GM18508 (cell line): ENCODE measurements around the gene RNF222.
"Not testable (repeated sequence)": the region's sequence is repeated elsewhere in the genome, so short reads cannot be mapped to it uniquely, and the experiment has no call there.

ENCODE experiments used
- ATAC-seq: cut with Tn5 transposase; IDR thresholded peaks from one replicate; pipeline ENCODE4 v1.9.1; 2021; ENCODE audit warnings: moderate number of reproducible peaks; ENCODE audit not compliant: insufficient read depth, unreplicated experiment

RNF222 gene

DNA sequence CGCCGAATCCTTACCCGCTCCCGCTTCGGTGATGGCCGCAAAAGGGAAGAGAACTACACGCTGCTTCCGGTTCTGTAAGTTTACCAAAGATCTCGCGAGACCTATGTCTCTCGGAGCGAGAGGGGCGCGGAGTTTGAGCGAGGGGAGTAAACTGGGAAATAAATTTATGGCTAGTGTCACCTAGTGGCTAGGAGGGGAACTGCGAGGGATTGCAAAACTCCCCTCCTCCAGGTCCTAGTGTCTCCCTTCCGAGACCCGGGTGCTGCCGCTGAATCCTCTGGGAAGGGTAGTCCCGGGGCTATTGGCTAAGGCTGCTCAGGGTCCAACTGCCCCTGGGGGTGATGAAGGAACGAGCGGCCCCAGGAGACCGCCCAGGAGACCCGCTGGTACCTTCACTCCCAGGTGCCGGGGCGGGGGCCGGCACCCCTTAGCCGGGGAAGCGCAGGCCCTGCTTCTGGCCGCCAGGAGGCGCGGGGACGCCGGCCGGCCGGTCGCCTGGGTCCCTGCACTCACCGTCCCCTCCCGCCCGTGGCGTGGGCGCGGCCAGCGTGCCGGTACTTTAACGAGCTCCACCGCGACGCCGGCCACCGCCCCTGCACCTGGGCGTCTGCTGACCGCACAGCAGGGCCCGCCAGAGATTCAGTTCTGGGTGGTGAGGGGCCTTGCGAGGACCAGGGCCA, 14.3 kb downstream of the RNF222 start, which contains the start of gene RPL26:
Gene RPL26 (minus strand): TSS at position 51 of the 680 bp plus-strand sequence. CDS start 883 bp downstream, outside the sequence.
- ATAC-seq = peak; percentile 81

DNA sequence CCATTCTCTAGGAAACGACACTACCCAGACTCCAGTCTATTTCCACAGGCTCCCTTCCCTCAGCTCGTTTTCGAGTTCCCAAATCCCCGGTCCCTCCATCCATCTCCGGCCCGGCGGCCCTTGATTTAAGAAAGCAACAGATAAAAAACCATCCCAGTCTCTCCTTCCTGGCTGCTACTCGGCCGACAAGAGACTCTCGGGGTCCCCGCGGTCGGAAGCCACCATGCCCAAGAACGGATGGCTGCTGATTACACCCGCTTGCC, 14.8 kb downstream of the RNF222 start:
- ATAC-seq = no peak

DNA sequence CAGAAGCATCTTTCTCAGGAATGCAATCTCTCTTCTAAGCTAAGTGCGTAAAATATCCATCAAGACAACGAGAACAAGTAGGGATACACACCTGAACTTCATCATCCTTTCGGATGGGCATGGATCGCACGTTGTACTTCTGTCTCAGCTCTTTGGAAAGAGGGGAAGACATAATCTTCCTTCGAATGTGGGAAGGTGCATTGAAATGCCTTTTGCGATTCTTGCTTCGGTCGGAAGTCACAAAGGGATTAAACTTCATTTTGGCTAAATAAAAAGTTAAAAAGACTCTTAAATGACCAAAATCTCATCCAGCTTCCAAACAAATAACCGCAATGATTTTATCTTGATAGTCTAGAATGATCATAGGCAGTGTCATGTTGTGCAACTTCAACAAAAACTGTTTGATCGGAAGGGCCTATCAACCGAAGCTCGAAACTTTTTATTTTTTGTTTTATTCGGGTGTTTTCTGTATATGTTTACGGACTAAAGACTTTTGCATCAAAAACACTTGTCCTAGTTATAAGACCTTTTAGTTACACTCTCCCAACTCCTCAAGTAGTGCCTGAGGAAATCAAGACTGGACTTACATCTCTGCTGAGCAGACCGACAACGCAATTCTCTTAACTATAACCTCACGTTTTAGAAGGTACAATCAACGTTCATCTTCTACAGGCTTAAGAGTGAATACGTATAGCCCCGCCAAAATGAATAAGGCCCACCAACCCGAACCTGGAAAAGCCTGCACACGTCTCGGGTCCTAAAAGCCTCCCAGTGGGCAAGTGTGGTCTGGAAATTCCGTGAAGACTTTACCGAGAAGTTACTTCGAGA, 15.4 kb downstream of the RNF222 start:
- ATAC-seq = no peak

DNA sequence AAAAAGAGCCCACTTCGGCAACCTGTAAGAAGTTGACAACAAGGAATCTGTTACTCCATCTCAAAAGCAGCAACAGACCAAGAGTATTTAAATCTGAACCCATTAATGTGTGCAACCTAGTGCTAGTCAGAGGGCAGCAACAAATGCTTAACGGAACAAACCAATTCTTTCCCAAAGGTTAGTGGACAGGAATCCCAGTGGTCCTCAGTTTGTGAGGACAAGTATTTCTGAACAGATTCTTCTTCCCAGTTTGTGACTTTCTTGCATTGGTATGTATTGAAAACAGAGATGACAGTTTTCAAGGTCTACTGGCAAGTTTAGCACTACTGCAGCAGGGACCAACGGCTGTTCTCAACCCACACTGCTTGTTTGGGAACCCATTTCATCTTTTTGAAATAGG, 17.6 kb downstream of the RNF222 start:
- no peak for ATAC-seq

DNA sequence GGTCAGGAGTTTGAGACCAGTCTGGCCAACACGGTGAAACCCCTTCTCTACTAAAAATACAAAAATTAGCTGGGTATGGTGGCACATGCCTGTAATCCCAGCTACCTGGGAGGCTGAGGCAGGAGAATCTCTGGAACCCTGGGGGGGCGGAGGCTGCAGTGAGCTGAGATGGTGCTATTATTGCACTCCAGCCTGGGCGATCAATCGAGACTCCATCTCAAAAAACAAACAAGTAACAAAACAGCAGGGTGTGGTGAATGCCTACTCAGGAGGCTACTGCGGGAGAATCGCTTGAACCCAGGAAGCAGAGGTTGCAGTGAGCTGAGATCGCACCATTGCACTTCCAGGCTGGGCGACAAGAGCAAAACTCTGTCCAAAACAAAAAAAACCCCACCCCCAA, 19.5 kb downstream of the RNF222 start:
- ATAC-seq = not testable (repeated sequence)

DNA sequence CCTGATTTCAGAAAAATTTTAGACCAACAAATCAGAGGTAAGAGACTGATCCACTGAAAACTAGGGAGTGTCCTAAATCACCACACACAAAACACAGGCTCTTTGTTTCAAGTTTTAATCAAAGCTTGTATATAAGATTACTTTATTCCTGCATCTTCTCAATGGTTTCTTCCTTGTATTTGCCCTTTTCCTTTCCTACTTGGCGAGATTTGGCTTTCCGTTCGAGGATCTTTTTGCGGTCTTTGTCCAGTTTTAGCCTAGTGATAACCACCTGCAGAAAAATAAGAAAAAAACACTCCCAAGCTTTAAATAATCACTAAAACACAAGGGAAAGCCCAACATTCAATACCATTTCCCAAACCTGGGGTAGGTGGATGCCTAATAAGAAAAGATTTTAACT, 20.2 kb downstream of the RNF222 start:
- ATAC-seq = no peak

DNA sequence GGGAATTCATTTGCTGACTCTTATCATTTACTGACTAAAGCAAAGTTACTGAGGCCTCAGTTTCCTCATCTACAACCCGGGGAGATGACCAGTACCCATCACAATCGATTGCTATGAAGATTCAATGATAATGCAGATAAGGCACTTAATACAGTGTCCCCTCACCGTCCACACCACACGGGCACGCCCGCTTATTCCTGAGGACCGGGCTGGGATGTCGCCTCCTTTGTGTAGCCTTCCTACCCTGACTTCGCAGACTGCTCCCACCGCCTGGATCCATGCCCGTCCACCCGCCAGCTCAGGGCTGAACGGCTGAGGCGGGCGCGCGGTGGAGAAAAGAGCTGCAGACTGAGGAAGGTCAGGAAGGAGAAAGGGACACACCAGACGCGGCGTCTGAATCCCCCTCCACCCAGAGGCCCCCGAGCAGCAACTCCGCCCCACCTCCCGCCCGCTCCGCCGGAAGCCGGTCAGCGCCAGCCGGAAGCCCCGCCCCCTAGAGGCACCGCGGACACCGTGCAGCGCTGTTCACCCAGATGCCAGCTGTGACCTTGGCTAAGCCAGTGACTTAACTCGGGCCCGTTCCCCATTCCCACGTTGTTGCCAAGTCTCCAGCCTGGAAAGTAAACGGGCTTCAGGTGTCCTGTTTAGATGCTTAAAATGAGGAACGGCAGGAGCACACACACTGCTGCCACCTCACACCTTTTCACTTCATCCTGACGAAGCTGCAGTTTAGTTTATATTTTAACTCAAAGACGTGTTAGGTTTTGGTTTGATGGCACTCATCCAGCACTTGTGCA, 21.2 kb downstream of the RNF222 start, which contains the start of gene KRABD2:
Gene KRABD2 (minus strand): TSS at position 434 of the 797 bp plus-strand sequence.
- no peak for ATAC-seq

DNA sequence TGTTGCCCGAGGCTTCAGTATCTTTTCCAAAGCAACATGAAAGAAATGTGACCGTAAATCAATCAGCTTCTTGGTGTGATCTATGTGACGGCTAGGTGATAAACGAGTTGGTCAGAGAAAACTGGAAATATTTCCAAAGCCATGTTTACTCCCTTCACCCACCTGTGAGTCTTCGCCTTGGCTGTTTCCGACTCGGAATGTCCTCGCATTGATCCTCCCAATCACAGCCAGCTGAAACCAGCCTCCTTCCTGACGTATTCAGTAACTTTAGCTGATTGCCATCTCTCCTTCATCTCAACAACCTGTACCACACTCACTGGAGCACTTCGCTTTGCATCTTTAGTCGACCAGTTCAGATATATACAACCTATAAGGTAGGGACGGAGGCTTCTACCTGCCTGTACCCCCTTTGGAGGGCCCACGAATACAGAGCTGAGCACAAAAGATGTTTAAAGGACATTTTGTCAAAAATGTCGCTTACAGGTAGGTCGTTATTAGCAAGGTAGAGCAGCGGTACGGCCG, 21.8 kb downstream of the RNF222 start:
- ATAC-seq = no peak

DNA sequence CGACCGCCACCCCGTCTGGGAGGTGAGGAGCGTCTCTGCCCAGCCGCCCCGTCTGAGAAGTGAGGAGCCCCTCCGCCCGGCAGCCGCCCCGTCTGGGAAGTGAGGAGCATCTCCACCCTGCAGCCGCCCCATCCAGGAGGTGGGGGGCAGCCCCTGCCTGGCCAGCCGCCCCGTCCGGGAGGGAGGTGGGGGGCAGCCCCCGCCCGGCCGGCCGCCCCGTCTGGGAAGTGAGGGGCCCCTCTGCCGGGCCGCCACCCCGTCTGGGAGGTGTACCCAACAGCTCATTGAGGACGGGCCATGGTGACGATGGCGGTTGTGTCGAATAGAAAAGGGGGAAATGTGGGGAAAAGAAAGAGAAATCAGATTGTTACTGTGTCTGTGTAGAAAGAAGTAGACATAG, 23.8 kb downstream of the RNF222 start:
- ATAC-seq = not testable (repeated sequence)

DNA sequence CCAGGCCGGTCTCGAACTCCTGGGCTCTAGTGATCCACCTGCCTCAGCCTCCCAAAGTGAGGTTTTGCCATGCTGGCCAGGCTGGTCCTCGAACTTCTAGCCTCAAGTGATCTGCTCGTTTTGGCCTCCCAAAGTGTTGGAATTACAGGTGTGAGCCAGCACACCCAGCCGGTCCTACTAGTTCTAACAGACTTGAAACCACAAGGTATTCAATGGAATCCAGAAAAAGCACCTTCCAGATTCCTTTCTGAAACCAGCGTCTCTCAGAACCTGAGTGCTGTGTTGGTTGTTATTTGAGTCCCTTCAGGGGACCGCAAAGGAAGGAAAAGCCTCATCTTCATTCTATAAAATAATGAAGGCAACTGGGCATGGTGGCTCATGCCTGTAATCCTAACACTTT, 25.2 kb downstream of the RNF222 start:
- ATAC-seq = no peak

DNA sequence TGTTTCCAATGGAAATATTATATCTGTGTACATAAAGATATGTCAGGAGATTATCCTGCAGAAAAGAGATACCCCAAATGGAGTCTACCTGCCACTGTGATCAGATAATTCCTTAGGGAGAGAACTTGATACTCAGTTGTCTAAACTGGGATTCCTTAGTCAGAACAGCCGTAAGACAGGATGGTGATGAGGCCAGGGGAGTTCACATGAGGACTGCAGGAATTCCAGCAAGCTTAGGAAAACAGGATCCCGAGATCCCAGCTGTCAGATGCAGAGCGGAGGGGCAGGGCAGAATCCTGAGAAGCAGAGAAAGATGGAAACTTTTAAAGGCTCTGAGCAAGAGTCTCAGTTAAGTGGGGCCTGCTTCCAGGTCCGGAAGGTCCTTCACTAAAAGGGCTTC, 25.8 kb downstream of the RNF222 start:
- ATAC-seq = no peak

DNA sequence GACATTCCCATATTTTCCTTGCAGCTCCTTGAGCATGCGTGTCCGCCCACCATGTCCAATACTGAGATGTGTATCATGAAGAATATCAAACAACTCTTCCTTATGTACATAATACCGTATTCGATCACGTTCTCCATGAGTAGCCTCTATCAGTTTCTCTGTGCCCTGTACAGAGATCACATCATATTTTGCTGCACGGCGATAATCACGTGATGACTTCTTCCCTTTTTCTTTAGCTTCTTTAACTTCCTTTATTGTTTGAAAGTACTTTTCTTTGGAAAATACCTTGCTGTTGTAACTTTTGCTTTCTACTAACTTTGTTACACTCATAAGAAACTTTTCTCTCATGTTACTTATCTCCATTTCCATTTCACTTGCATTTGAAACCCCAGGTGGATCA, 27.7 kb downstream of the RNF222 start:
- no peak for ATAC-seq

DNA sequence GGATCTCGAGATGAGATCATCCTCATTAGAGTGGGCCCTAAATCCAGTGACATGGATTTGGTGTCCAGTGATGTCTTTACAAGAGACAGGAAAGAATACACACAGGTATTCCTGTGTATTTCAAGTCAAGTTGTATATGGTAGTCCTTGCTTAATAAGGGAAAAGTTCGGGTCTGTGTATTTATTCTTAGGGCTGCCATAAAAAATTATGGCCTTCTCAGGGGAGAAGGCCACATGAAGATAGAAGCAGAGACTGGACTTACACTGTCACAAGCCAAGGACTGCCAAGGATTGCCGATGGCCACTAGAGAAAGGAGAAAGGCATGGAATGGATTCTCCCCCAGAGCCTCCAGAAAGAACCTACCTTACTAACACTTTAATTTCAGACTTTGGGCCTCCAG, 29.4 kb downstream of the RNF222 start:
- no peak for ATAC-seq

DNA sequence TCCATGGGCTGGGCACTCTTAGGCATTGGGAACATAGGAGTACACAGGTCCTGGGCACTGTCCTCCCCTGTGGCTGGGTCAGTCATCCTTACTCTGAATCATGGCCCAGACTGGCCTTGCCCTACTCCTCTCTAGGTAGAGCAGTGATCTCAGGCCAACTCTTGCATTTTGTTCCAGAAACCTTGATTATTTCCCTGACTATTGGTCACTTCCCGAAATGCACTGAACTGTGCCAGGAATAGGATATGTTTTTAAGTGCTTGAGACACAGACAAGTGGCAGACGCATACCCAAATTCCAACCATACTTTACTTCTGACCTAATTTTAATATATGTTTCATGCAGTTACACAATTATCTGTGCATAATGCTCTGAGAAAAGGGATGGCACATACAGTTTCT, 31.4 kb downstream of the RNF222 start:
- ATAC-seq = no peak

DNA sequence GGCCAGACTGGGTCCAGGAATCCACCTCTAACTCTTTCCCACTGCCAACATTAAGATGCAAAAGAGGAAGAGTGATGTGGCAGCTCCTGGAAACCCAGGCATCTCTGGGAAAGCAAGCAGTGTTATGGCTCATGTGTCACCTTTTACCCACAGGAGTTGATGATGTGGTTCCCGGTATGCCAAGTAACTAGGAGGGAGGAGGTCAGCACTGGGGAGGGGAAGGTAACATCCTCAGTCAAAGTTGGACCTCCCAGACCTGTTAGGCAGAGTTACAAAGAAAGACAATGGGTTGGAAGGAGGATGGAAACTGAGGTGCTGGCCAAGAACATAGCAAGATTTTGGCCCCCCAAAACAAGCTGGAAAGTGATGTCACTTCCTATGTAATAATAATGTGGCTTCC, 32.5 kb downstream of the RNF222 start:
- no peak for ATAC-seq

DNA sequence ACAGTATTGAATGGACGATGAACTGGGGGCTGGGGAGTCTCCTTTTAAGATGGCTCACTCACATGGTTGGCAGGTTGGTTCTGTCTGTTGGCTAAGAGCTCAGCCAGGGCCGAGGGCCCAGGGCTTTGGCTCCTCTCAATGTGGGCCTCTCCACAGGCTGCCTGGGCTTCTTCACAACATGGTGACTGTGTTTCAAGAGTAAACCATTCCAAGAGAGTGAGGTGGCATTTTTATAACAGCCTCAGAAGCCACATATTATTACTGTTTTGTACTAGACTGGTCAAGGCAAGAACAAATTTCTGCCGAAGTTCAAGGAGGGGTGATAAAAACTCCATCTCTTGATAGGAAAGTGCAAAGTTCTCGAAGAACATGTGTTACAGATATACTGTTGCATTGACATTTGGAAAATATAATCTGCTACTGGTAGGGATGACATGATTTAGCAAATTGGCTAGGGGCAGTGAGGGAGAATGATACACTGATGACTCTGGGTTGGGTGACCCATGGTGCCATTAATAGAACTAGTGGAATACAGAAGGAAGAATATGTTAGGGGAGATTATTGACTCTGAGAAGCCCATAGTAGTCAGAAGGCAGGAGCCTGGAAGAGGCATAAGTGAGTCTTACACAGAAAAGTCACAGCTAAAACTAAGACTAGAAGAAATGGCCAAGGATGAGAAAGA, 34.8 kb downstream of the RNF222 start:
- no peak for ATAC-seq

DNA sequence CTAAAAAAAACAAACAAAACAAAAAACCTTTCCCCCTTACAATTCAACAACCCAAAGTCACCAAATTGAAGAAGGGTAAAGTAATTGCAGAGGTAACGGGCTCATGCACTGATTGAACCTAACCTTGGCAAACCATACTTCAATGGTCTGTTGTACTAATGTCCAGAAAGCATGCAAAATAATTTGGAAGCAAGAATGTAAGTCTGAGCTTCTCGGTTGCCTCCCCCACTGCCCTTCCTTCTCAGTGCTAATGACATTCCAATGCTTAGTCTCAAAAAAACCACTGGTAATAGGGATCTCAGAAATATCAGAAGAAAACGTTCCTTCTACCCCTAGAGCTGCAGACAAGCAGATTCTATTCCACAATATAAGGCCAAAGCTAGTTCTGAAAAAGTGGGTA, 36.9 kb downstream of the RNF222 start:
- ATAC-seq = no peak

DNA sequence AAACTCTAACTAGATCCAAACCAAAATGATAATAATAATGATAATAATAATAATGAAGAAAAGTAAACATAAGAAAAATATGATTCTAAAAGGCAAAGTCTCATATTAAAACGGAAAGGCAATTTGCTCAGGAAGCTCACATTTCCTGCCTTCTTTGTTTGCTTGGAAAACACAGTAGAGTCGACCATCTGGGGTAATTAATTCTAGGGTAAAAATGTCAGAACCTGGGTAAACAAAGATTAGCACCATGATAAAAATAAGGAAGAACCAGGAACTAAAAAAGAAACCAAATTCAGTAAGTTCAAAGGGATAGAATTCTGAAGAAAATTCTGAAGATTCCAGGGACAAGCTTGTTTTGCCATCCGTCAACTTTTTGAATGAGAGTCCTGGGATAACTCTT, 37.4 kb downstream of the RNF222 start:
- ATAC-seq = no peak

DNA sequence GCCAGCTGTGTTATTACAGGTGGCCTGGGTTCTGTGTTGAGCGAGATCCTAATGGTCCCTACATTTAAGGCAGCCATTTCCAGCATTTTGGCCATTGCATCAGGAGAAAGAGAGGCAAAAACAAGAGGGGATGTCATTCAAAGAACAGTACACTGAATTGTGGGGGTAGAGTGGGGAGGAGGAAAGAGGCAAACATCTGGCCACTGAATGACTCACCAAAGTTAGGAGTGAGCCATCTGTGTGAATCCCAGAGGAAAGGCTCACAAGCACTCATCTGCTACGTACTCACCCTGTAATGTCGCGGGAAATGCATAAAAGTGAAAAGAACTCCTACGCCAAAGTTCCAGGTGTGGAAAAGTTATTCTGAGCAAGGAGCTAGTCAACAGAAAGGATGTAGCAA, 37.9 kb downstream of the RNF222 start:
- no peak for ATAC-seq

DNA sequence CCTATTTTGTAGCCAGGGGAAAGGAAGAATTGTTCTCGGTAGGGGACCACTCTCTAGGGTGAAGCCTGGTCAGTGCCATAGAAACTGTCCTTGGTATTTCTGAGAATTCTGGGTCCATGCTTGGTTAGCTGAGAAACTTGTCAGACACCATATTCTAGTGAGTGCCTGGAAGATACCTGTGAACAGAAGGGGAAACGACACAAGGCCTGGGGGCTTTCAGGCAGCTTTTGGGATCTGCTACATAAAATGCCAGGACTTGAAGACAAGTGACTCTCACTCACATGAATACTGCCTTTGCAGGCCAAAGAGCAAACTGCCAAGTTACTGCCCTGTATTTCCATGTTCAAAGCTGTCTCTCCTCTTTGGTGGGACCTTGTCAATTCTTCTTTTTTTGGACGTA, 39.7 kb downstream of the RNF222 start:
- ATAC-seq = no peak
